ENCODE data around the gene SMYD3.

GRCh38 chr1:245776139-245776538 lies 730.9 kb downstream of the SMYD3 start:
- TF ChIP-seq CTCF (IDR thresholded peaks at IDR 0.05) (no peak), POLR2A (IDR thresholded peaks at IDR 0.05) (no peak)
